ENCODE measurements around the gene TMPRSS9.
A peak's percentile ranks its signal among the peaks of the same experiment; 100 is the strongest.
"Not testable (repeated sequence)": the region's sequence is repeated elsewhere in the genome, so short reads cannot be mapped to it uniquely, and the experiment has no call there.

The TMPRSS9 gene

DNA sequence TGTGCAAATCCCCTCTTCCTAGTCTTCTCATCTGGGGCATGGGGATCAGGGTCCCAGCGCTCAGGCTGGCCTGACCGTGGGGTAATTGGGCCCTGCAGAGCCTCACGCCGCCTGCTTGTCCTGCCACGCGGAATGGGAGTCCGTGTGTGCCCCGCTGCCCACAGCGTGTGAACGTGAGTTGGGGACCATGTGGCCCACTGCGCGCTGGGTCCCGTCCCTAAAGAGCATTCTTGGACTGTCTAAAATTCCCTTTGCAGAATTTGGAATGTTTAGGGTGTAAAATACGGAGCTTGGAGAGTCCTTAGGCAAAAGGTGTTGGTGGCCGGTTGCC, 2.9 kb downstream of the TMPRSS9 start:
- DNase-seq: no peak

DNA sequence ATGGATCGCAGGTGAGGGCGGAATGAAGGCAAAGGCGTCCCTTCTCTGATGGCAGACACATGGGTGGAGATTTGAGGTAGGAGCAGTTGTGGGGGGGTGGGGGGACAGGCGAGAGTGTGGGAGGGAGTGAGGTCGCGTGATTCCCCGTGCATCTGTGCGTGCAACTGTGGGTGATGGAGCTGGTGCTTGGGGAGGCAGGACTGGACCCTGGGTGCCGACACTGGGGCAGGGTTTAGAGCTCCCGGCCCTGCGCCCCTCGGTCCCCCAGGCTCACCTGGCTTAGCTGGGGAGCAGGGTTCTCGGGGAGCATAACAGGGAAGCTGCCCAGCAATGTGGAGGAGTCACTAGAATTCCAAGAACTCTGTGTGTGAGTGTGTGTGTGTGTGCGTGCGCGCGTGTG, 3.4 kb downstream of the TMPRSS9 start:
- no peak for DNase-seq

DNA sequence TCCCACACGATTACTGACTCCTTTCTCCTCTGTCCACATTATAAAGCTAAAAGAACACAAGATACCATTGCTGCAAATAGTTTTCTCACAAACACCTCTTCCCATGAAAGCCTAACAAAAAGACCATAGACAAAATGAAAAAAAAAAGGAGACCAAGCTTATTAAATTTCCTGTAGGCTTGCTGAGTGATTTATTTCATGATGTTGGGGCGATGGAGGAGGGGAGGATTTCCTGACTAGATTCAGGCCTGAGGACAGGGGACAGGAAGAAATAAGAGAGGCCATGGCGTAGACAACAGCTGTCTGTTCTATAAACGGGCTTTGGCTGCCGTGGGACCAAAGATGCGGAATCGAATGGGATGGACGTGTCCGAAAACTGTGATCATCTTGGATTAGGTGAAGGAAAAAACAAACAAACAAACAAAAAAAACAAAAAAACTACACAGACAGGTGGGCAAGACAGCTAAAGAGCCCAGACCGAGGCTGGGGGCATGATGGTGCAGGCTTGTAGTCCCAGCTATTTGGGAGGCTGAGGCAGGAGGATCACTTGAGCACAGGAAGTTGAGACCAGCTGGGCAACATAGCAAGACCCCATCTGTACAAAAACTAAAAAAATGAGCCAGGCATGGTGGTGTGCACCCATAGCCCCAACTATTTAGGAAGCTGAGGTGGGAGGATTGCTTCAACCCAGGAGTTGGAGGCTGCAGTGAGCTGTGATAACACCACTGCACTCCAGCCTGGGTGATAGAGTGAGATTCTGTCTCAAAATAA, 5.3 kb downstream of the TMPRSS9 start:
- no peak for DNase-seq

GRCh38 chr19:2371656-2372055, 11.6 kb downstream of the TMPRSS9 start:
- DNase-seq: no peak

DNA sequence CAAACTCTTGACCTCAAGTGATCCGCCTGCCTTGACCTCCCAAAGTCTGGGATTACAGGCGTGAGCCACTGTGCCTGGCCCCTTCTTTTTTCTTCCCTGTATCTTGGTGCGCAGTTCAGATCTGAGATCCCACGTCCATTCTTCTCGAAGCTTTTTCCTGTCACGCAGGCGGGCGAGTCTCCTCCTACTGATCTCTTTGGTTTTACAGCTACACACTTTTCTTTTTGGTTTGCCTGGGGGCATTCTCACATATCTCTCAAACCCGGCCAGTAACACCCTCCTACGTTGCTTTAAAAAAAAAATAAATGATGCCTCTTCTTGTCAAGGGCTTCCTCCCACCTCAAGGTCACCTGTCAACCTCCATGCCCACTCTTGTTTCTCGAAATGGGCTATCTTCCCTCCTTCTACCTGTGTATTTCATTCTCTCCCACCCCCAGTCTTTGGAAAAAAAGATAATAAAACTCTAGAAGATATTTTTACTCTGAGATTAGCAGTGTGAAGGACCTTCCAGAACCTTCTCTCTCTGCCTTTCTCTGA, 12.1 kb downstream of the TMPRSS9 start:
- DNase-seq: no peak

DNA sequence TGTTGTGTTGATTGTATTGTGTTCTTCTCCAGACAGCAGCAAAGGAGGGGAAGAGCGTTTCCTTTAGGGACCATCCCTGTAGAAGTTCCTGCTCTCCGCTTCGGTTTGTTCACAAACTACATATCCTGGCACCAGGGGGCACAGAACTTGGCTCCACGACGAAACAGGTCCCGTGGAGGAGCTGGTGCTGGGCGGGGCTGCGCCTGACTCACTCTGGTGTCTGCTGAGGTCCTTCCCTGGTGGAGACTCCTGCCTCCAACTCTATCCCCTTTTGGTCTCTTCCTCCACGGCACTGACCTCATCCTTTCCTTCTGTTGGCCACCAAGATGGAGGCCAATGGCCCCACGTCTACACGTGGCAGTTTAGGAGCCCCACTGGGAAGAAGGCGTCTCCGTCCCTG, 14.7 kb downstream of the TMPRSS9 start:
- DNase-seq: no peak

GRCh38 chr19:2375353-2376121, 15.5 kb downstream of the TMPRSS9 start:
- DNase-seq: no peak

DNA sequence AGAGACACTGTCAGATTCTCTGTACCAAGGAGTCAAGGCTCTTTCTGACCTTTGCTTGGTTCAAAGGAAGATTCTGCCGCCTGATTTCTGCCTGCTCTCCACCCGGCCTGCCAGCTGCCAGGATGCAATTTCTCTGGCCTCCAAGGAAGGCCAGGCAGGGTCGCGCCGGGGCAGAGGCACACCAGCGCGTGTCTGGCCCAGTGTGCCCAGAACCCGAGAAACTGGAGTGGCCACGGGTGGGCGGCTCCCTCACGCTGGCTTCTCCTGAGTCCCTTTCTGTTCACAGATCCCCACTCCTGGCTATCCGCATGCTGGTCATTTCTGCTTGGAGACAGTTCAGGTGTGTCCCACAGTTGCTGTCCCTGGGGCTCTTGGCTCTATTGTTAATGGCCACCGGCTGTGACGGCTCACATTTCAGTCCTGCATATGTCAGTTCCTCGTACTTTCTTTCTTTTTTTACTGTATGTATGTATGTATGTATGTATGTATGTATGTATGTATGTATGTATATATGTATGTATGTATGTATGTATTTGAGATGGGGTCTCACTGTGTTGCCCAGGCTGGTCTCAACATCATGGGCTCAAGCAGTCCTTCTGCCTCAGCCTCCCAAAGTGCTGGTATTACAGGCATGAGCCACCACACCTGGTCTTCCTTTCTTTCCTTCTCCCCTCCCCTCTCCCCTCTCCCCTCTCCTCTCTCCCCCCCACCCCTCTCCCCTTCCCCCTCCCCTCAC, 16.9 kb downstream of the TMPRSS9 start:
- no peak for DNase-seq

DNA sequence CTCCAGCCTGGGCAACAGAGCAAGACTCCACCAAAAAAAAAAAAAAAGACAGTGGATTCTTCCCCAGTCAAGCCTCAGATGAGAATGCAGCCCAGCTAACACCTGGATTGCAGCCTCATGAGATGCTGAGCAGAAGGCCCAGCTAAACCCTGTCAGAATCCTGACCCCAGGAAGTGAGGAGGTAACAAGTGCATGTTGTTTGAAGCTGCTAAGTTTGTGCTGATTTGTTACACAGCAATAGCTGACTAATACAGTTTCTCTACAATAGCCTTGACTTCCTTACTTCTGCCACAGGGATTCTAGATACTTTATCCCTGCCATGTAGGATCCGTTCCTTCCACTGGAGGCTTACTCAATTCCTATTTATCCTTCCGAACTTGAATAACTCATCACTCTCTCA, 20.5 kb downstream of the TMPRSS9 start:
- no peak for DNase-seq

GRCh38 chr19:2381148-2381820, 21.2 kb downstream of the TMPRSS9 start:
- no peak for DNase-seq

GRCh38 chr19:2382530-2383222, 22.6 kb downstream of the TMPRSS9 start:
- DNase-seq: no peak

- DNase-seq: no peak
Observed at GRCh38 chr19:2385053-2385721, 25.1 kb downstream of the TMPRSS9 start.

- DNase-seq: no peak
Observed at GRCh38 chr19:2387367-2388288, 27.6 kb downstream of the TMPRSS9 start.

DNA sequence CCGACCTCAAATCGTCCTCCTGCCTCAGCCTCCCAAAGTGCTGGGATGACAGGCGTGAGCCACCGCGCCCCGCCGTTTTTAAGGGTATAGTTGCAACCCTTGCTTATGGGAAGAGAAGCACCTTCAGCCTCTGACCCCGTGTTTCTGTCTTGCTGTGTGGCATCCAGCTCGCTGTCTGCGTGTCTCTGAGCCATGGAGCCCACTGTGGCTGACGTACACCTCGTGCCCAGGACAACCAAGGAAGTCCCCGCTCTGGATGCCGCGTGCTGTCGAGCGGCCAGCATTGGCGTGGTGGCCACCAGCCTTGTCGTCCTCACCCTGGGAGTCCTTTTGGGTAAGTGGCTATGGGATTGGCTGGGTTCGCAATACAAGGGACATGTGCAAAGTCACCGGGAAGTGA, 29.5 kb downstream of the TMPRSS9 start:
- no peak for DNase-seq

GRCh38 chr19:2391118-2391725, 31.2 kb downstream of the TMPRSS9 start:
- peak; percentile 32 for DNase-seq

- no peak for DNase-seq
Observed at GRCh38 chr19:2392366-2392765, 32.3 kb downstream of the TMPRSS9 start.

DNA sequence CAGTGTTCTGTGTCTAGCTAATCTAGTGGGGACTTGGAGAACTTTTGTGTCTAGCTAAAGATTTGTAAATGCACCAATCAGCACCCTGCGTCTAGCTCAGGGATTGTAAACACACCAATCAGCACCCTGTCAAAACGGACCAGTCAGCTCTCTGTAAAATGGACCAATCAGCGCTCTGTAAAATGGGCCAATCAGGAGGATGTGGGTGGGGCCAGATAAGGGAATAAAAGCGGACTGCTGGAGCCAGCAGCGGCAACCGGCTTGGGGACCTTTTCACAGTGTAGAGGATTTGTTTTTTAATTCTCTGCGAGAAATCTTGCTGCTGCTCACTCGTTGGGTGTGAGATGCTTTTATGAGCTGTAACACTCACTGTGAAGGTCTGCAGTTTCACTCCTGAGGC, 32.8 kb downstream of the TMPRSS9 start:
- not testable (repeated sequence) for DNase-seq

DNA sequence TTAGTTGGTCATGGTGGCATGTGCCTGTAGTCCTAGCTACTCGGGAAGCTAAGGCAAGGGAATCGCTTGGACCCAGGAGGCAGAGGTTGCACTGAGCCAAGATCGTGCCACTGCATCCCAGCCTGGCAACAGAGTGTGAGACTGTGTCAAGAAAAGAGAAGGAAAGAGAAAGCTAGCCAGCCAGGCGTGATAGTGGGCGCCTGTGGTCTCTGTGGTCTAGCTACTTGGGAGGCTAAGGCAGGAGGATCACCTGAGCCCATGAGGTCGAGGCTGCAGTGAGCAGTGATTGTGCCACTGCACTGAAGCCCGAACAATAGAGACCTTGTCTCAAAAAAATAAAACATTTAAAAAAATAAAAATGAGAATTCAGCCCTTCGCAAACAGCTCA, 34.0 kb downstream of the TMPRSS9 start:
- no peak for DNase-seq

GRCh38 chr19:2394442-2395292, 34.6 kb downstream of the TMPRSS9 start:
- DNase-seq: no peak
